Measurements from ENCODE around the gene TMEM143. TPM values are rescaled to one million over a fixed set of nuclear protein-coding genes. Genes with fewer than 3 reads are reported as not detected.

TMEM143 gene
- total and polyA plus RNA-seq, 2 of the 8 experiments (the other 6 are each of a cell fraction or from before 2014, with no cell fraction given) = 14.2 to 19.1 TPM

- TF ChIP-seq CHD1 (IDR thresholded peaks at IDR 0.05; ENCODE audit: low read depth, low read length) = no peak
Observed at GRCh38 chr19:48287748-48288147, 76.0 kb downstream of the TMEM143 start (continued).
